ENCODE measurements around the gene QRICH1.
A peak's percentile ranks its signal among the peaks of the same experiment; 100 is the strongest.

Gene QRICH1

DNA sequence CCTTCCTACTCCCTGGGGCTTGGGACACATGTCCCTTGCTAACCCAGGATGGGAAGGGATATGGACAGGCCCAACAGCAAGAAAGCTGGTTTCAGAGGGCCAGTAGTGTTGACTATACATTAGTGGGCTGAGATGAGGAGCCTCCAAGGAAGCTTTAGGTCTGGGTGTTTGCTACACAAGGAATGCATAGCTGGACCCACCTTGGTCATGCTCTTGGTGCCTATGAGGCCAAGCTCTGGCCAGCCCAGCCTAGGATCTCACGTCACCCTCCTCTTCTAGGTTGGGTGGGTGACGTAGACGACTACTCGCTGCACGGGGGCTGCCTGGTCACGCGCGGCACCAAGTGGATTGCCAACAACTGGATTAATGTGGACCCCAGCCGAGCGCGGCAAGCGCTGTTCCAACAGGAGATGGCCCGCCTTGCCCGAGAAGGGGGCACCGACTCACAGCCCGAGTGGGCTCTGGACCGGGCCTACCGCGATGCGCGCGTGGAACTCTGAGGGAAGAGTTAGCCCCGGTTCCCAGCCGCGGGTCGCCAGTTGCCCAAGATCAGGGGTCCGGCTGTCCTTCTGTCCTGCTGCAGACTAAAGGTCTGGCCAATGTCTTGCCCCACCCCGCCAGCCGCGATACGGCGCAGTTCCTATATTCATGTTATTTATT, 87.3 kb downstream of the QRICH1 start:
- ATAC-seq (replicated peaks; ENCODE audit: extremely low read depth, poor library complexity, severe bottlenecking) (no peak), DNase-seq (ENCODE audit: low spot score in 2 of 2) (peak in 1 of 2 donors; percentile 29)
- Mint-ChIP-seq H3K4me3 (peak overlapping the region; percentile 99), H3K36me3 (ENCODE audit: insufficient read depth) (peaks cover 15% of the 10 kb centered on the region), H3K27ac (ENCODE audit: low read depth) (peak overlapping the region; percentile 97), H3K27me3 (no peaks in the 10 kb centered on the region), H3K9me3 (no peaks in the 10 kb centered on the region), H3K4me1 (peaks cover 26% of the 10 kb centered on the region)

GRCh38 chr3:49005998-49006397, 87.9 kb downstream of the QRICH1 start:
- no peaks in the 10 kb centered on the region for H3K27me3 Mint-ChIP-seq
- H3K9me3 Mint-ChIP-seq, result no peaks in the 10 kb centered on the region
- peaks cover 26% of the 10 kb centered on the region for H3K4me1 Mint-ChIP-seq
- no peak overlapping the region for H3K27ac Mint-ChIP-seq (ENCODE audit: low read depth)
- DNase-seq (ENCODE audit: low spot score in 2 of 2) (no peak), ATAC-seq (replicated peaks; ENCODE audit: extremely low read depth, poor library complexity, severe bottlenecking) (no peak)
- peak overlapping the region; percentile 99 for H3K4me3 Mint-ChIP-seq
- H3K36me3 Mint-ChIP-seq (ENCODE audit: insufficient read depth), result peaks cover 14% of the 10 kb centered on the region

GRCh38 chr3:49005303-49005680, 88.6 kb downstream of the QRICH1 start:
- ATAC-seq (replicated peaks; ENCODE audit: extremely low read depth, poor library complexity, severe bottlenecking) (no peak), DNase-seq (ENCODE audit: low spot score in 2 of 2) (no peak)
- H3K36me3 Mint-ChIP-seq (ENCODE audit: insufficient read depth), result peaks cover 13% of the 10 kb centered on the region
- H3K4me1 Mint-ChIP-seq, result peaks cover 26% of the 10 kb centered on the region
- no peak overlapping the region for H3K4me3 Mint-ChIP-seq
- H3K27me3 Mint-ChIP-seq, result no peaks in the 10 kb centered on the region
- no peaks in the 10 kb centered on the region for H3K9me3 Mint-ChIP-seq
- no peak overlapping the region for H3K27ac Mint-ChIP-seq (ENCODE audit: low read depth)

DNA sequence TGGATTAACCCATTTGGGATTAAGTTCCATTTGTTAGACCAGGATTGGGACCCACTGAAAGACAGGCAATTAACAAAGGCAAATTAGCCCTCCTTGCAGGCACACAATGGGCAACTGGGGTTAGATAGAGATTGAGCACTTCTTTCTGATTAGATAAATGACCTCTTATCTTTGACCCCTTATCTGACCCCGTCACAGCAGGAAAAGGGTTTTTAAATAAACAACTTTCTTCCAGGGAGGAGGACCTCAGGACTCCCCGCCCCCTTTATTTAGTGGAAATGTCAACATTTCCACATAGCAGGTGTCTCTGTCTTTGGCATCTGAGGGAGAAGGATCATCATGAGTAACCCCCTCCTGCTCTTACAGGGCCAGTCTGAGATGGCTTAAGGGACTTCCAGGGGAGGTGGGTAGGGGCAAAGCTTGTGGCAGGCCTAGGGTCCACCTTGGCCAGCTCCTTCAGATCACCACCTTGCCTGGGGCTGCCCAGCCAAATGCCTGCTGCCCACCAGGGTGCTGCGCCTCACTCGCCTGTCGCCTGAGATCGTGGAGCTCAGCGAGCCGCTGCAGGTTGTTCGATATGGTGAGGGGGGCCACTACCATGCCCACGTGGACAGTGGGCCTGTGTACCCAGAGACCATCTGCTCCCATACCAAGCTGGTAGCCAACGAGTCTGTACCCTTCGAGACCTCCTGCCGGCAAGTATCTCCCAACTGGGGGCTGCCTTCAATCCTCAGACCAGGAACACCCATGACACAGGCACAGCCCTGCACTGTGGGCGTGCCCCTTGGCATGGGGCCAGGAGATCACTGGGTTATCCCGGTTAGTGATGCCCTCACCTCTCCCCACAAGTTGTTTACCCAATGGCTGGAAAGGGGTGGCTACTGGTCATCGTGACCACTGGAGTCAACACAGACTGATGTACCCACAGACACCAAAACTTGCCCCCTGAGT, 89.2 kb downstream of the QRICH1 start:
- DNase-seq (ENCODE audit: low spot score in 2 of 2) (no peak), ATAC-seq (replicated peaks; ENCODE audit: extremely low read depth, poor library complexity, severe bottlenecking) (no peak)
- H3K27ac Mint-ChIP-seq (ENCODE audit: low read depth), result no peak overlapping the region
- H3K4me3 Mint-ChIP-seq, result no peak overlapping the region
- no peaks in the 10 kb centered on the region for H3K9me3 Mint-ChIP-seq
- no peaks in the 10 kb centered on the region for H3K27me3 Mint-ChIP-seq
- H3K4me1 Mint-ChIP-seq, result peaks cover 30% of the 10 kb centered on the region
- peaks cover 13% of the 10 kb centered on the region for H3K36me3 Mint-ChIP-seq (ENCODE audit: insufficient read depth)

GRCh38 chr3:49001155-49001554, 92.7 kb downstream of the QRICH1 start:
- DNase-seq (ENCODE audit: low spot score in 2 of 2) (no peak), ATAC-seq (replicated peaks; ENCODE audit: extremely low read depth, poor library complexity, severe bottlenecking) (no peak)
- peaks cover 6% of the 10 kb centered on the region for H3K36me3 Mint-ChIP-seq (ENCODE audit: insufficient read depth)
- H3K4me1 Mint-ChIP-seq, result peaks cover 6% of the 10 kb centered on the region
- no peaks in the 10 kb centered on the region for H3K9me3 Mint-ChIP-seq
- H3K27ac Mint-ChIP-seq (ENCODE audit: low read depth), result no peak overlapping the region
- H3K4me3 Mint-ChIP-seq, result no peak overlapping the region
- no peaks in the 10 kb centered on the region for H3K27me3 Mint-ChIP-seq

DNA sequence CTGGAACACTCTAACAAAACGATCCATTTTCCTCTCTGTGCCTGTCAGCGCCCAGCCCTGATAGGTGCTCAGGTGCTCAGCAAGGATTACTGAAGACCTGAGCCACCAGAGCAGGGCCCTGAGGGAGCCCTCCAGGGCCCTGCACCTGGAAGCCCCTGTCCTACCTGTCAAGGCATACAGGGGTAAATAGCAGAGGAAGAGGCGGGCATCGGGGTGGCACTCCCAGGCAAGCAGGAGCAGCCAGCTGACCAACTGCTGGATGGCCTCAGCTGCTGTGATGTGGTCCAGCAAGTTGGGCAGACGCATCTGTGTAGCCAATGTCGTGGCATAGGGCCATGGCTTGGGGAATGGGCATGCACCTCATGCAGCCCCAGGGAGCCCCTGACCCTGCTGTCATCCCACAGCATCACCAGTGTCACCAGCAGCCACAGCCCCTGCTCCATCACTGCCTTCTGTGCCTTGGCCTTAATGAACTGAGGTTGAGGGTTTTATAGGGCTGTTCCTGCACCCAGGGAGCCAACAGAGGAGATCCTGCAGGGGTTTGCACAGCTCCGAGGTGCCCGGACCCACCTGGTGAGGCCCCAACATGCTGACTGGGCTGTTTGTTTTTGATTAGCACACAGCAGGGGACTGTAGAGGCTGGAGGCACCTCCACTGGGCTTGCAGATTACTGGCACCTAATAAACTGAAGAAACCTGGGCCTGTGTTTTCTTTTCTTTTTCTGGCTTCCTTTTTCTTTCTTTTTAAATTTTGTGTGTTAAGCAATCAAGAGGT, 94.6 kb downstream of the QRICH1 start:
- Mint-ChIP-seq H3K4me1 (peaks cover 14% of the 10 kb centered on the region), H3K36me3 (ENCODE audit: insufficient read depth) (peaks cover 6% of the 10 kb centered on the region), H3K4me3 (no peak overlapping the region), H3K9me3 (no peaks in the 10 kb centered on the region), H3K27me3 (no peaks in the 10 kb centered on the region), H3K27ac (ENCODE audit: low read depth) (peak overlapping the region; percentile 78)
- ATAC-seq (replicated peaks; ENCODE audit: extremely low read depth, poor library complexity, severe bottlenecking), result no peak
- no peak for DNase-seq (ENCODE audit: low spot score in 2 of 2)

DNA sequence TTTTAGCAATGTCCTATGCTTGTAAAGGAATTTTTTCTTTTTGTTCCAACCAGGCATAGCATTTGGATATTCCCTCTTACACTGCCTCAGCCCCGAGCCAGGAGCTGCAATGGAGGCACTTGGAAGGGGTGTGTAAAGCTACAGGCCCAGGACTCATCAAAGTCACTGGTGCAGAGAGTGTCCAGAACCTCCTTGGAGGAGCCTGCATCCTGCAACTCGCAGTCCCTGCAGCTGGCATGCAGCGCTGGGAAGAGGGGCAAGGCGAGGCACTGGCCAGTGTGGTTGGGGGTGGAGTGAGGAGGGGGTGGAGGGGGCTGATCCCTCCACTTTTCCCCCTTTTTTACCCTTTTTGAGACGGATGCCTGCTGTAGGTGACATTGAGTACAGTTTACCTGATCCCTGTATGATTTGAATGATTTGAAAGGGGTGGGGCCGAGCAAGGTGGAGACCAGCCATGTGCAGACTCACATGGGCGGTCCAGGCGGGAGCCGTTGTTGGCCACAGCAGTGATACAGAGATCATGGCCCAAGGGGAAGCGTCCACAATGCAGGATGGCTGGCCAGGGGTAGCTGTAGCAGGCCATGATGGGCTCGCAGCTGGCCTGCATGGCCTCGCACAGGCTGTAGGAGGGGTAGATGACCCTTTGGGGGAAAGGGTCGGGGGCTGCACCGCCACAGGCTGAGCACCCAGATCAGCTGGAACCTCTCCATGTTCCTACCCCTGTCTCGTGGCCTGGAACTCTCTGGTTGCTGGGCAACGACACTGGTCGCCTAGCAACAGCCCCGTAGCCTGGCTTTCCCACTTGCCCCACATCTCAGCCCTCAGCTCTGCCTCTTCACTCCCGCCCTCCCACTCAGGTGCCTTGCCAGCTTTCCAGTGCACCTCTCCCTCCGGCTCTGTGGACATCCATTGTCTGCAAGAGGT, 95.9 kb downstream of the QRICH1 start:
- Mint-ChIP-seq H3K9me3 (no peaks in the 10 kb centered on the region), H3K27me3 (no peaks in the 10 kb centered on the region), H3K4me1 (peaks cover 19% of the 10 kb centered on the region), H3K4me3 (no peak overlapping the region), H3K27ac (ENCODE audit: low read depth) (no peak overlapping the region), H3K36me3 (ENCODE audit: insufficient read depth) (peaks cover 6% of the 10 kb centered on the region)
- no peak for ATAC-seq (replicated peaks; ENCODE audit: extremely low read depth, poor library complexity, severe bottlenecking)
- DNase-seq (ENCODE audit: low spot score in 2 of 2), result no peak

GRCh38 chr3:48997102-48997635, 96.7 kb downstream of the QRICH1 start:
- H3K4me1 Mint-ChIP-seq, result peaks cover 19% of the 10 kb centered on the region
- no peaks in the 10 kb centered on the region for H3K9me3 Mint-ChIP-seq
- H3K27ac Mint-ChIP-seq (ENCODE audit: low read depth), result peak overlapping the region; percentile 8
- DNase-seq (ENCODE audit: low spot score in 2 of 2) (no peak), ATAC-seq (replicated peaks; ENCODE audit: extremely low read depth, poor library complexity, severe bottlenecking) (no peak)
- no peak overlapping the region for H3K4me3 Mint-ChIP-seq
- H3K27me3 Mint-ChIP-seq, result no peaks in the 10 kb centered on the region
- peaks cover 10% of the 10 kb centered on the region for H3K36me3 Mint-ChIP-seq (ENCODE audit: insufficient read depth)

DNA sequence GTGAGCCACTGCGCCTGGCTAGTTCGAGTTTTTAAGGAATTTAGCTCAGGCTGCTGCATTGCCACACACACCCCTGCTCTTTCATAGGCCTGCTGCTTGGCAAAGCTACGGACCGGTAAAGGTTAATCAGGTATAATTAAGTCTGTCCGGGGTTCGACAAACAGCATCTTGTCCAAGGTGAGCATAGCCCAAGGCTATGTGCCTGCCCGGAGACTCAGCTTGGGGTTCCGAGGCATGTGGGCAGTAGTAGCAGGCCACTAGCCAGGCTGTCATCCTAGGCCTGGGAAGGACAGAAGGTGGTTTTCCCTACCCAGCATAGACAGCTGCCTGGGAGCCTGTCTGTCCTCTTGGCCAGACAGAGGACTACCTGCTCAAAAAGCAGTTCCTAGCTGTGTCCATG, 97.2 kb downstream of the QRICH1 start:
- Mint-ChIP-seq H3K4me3 (no peak overlapping the region), H3K27me3 (no peaks in the 10 kb centered on the region), H3K9me3 (no peaks in the 10 kb centered on the region), H3K36me3 (ENCODE audit: insufficient read depth) (peaks cover 10% of the 10 kb centered on the region), H3K4me1 (peaks cover 25% of the 10 kb centered on the region), H3K27ac (ENCODE audit: low read depth) (peak overlapping the region; percentile 8)
- DNase-seq (ENCODE audit: low spot score in 2 of 2) (no peak), ATAC-seq (replicated peaks; ENCODE audit: extremely low read depth, poor library complexity, severe bottlenecking) (no peak)

GRCh38 chr3:48993834-48994233, 100.0 kb downstream of the QRICH1 start:
- peaks cover 14% of the 10 kb centered on the region for H3K36me3 Mint-ChIP-seq (ENCODE audit: insufficient read depth)
- no peak for DNase-seq (ENCODE audit: low spot score in 2 of 2)
- no peaks in the 10 kb centered on the region for H3K27me3 Mint-ChIP-seq
- peaks cover 39% of the 10 kb centered on the region for H3K4me1 Mint-ChIP-seq
- ATAC-seq (replicated peaks; ENCODE audit: extremely low read depth, poor library complexity, severe bottlenecking), result no peak
- no peak overlapping the region for H3K4me3 Mint-ChIP-seq
- no peaks in the 10 kb centered on the region for H3K9me3 Mint-ChIP-seq
- peak overlapping the region; percentile 3 for H3K27ac Mint-ChIP-seq (ENCODE audit: low read depth)

DNA sequence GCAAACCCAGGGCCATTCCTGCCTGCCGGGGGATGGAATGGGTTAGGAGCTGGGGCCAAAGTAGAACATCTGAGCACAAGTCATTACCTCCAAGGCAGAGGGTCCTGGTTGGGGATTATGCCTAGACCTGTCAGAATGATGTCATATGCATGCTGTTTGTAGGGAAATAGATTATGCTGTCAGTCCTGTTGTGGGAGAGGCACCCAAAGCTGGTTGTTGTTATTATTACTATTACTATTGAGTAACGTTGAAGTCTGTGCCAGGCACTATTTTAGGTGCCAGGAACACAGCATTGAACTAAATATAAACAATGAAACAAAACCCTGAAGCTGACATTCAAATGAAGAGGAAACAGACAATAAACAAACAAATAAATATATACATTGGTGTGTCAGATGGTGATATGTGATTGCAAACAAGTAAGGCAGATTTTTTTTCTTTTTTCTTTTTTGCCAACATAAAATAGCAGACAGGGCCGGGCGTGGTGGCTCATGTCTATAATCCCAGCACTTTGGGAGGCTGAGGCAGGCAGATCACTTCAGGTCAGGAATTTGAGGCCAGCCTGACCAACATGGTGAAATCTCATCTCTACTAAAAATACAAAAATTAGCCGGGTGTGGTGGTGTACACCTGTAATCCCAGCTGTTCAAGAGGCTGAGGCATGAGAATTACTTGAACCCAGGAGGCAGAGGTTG, 101.9 kb downstream of the QRICH1 start:
- DNase-seq (ENCODE audit: low spot score in 2 of 2), result no peak
- peaks cover 47% of the 10 kb centered on the region for H3K4me1 Mint-ChIP-seq

More for the DNA sequence above, 101.9 kb downstream of the QRICH1 start:
- Mint-ChIP-seq H3K27ac (ENCODE audit: low read depth) (peak overlapping the region; percentile 41), H3K36me3 (ENCODE audit: insufficient read depth) (peaks cover 13% of the 10 kb centered on the region), H3K27me3 (no peaks in the 10 kb centered on the region), H3K4me3 (peak overlapping the region; percentile 93), H3K9me3 (no peaks in the 10 kb centered on the region)
- ATAC-seq (replicated peaks; ENCODE audit: extremely low read depth, poor library complexity, severe bottlenecking), result no peak
